Endothelial cell of umbilical vein (primary cell): ENCODE measurements around the gene ATP2B2. TPM values are rescaled to one million over a fixed set of nuclear protein-coding genes. Genes with fewer than 3 reads are reported as not detected.
A peak's percentile ranks its signal among the peaks of the same experiment; 100 is the strongest.

Experiments used
- BruUV-seq: library from RNA; stranded (reverse); fragments of 400-500 nt; replicated peaks from 2 replicates; lab custom pipeline; 2021; lab: Mats Ljungman, UMichigan
- CTCF ChIA-PET: fragments of 300-600, 350-600 bp; sonication (Branson Sonifier 250); formaldehyde crosslinking; loops from one replicate; lab custom pipeline; 2021; ENCODE audit warnings: antibody characterized with exemption, inconsistent platforms; lab: Charles Lee
- POLR2A ChIA-PET: fragments of 300-600, 350-600 bp; sonication (Branson Sonifier 250); formaldehyde crosslinking; loops from one replicate; lab custom pipeline; 2021; ENCODE audit warnings: antibody characterized with exemption, inconsistent platforms; lab: Charles Lee
- DNase-seq: peaks from one replicate; pipeline ENCODE4 v3.0.0-alpha.2; 2011; ENCODE audit warnings: low read depth, low spot score
- FAIRE-seq: peaks from 2 replicates; lab custom pipeline; 2011; peaks lifted over from hg19 to GRCh38; lab: Jason Lieb, UNC
- H2AFZ ChIP-seq: 2 replicates; pipeline ENCODE4 v1.6.0; 2012; ENCODE audit warnings: low read depth, low read length, control low read depth, inconsistent platforms
- H3K27ac ChIP-seq: 2 replicates; pipeline ENCODE4 v1.5.1; 2011; ENCODE audit warnings: low read depth, mild to moderate bottlenecking, control low read depth, low read length, moderate library complexity; ENCODE audit not compliant: insufficient read depth
- H3K27me3 ChIP-seq, 2 experiments: 2 replicates each; pipeline versions ENCODE4 v1.6.0 to v1.6.1; 2011; ENCODE audit warnings: low read length in 2 of 2, mixed read lengths in 1 of 2; ENCODE audit not compliant: control insufficient read depth in 2 of 2, insufficient read depth in 2 of 2
- H3K36me3 ChIP-seq, 2 experiments: 2 replicates in 1 of 2; 3 replicates in 1 of 2; pipeline ENCODE4 v1.5.1; 2011; ENCODE audit warnings: low read length in 2 of 2, mild to moderate bottlenecking in 1 of 2, moderate library complexity in 1 of 2; ENCODE audit not compliant: control insufficient read depth in 2 of 2, insufficient read depth in 2 of 2; ENCODE audit errors: extremely low read depth in 1 of 2
- H3K4me1 ChIP-seq: 3 replicates; pipeline ENCODE4 v1.5.1; 2011; ENCODE audit warnings: mild to moderate bottlenecking, low read length; ENCODE audit not compliant: control insufficient read depth, insufficient read depth; ENCODE audit errors: extremely low read depth
- H3K4me2 ChIP-seq: 2 replicates; pipeline ENCODE4 v1.6.1; 2011; ENCODE audit warnings: low read length, control low read depth, mixed read lengths; ENCODE audit not compliant: insufficient read depth
- H3K4me3 ChIP-seq, 3 experiments: fragments of 200-600 bp in 1 of 3; sonication (generic), shearing (Covaris generic) in 1 of 3; replicated peaks in 1 of 3; 2 replicates each; pipeline ENCODE4 v1.5.1; 2011 to 2016; ENCODE audit warnings: control low read depth in 3 of 3, low read length in 3 of 3, mild to moderate bottlenecking in 2 of 3, inconsistent platforms in 1 of 3, low read depth in 1 of 3, moderate library complexity in 1 of 3; ENCODE audit not compliant: insufficient read depth in 1 of 3
- H3K79me2 ChIP-seq: 2 replicates; pipeline ENCODE4 v1.6.0; 2012; ENCODE audit warnings: low read length, inconsistent platforms; ENCODE audit not compliant: control insufficient read depth, insufficient read depth
- H3K9ac ChIP-seq: replicated peaks from 2 replicates; pipeline ENCODE3; 2011; ENCODE audit warnings: low read length, control low read depth; ENCODE audit not compliant: insufficient read depth; ENCODE audit errors: extremely low read depth
- H3K9me1 ChIP-seq: replicated peaks from 3 replicates; pipeline ENCODE4 v1.6.0; 2011; ENCODE audit warnings: mild to moderate bottlenecking, low read length; ENCODE audit not compliant: control insufficient read depth, insufficient read depth; ENCODE audit errors: extremely low read depth
- H3K9me3 ChIP-seq: replicated peaks from 2 replicates; pipeline ENCODE4 v1.5.1; 2012; ENCODE audit warnings: low read length, inconsistent platforms; ENCODE audit not compliant: control insufficient read depth, insufficient read depth
- H4K20me1 ChIP-seq: replicated peaks from 2 replicates; pipeline ENCODE3; 2011; ENCODE audit warnings: mild to moderate bottlenecking, low read length; ENCODE audit not compliant: control insufficient read depth, insufficient read depth; ENCODE audit errors: extremely low read depth
- GATA2 ChIP-seq: IDR thresholded peaks from 2 replicates; pipeline ENCODE4 v1.7.0; 2011; ENCODE audit warnings: low read depth, mild to moderate bottlenecking, moderate library complexity, mixed read lengths, low read length; ENCODE audit not compliant: insufficient read length, insufficient read depth
- JUN ChIP-seq: IDR thresholded peaks from 2 replicates; pipeline ENCODE4 v1.6.1; 2011; ENCODE audit warnings: borderline replicate concordance, low read depth; ENCODE audit not compliant: insufficient read length, insufficient read depth
- MAX ChIP-seq: IDR thresholded peaks from 2 replicates; pipeline ENCODE4 v1.6.1; 2011; ENCODE audit not compliant: insufficient read depth, insufficient read length
- POLR2A ChIP-seq: IDR thresholded peaks from 2 replicates; pipeline ENCODE4 v1.6.1; 2012; ENCODE audit warnings: low read depth, mild to moderate bottlenecking, control low read depth, low read length
- dilution Hi-C: fragments of 300-500 bp; cut with MboI; formaldehyde crosslinking; loops from one replicate; pipeline ENCODE4 v1.15.0; 2019; ENCODE audit warnings: low sequenced_read_pairs; ENCODE audit not compliant: extremely low pct_ligation_motif_present
- intact Hi-C: fragments of 100-400 bp; cut with micrococcal nuclease; formaldehyde crosslinking; loops from one replicate; pipeline ENCODE4 v1.10.0; 2022
- polyA plus RNA-seq, 4 experiments: library from polyadenylated mRNA; depleted of rRNA in 3 of 4; stranded (reverse) in 3 of 4; unstranded in 1 of 4; fragments of >200 nt; gene quantifications; 2 replicates each; pipeline versions ENCODE4 v1.2.1 to v1.2.3, GENCODE V29; 2011 to 2012; ENCODE audit warnings: missing spikeins in 1 of 4
- total RNA-seq: library from RNA; stranded (reverse); gene quantifications from 2 replicates; pipeline ENCODE4 v1.2.3, GENCODE V29; 2021
- TF ChIP-seq, protein P1 (sequence below), 2 donors: IDR thresholded peaks; 1 replicate in 1 of 2; 2 replicates in 1 of 2; pipeline ENCODE4 v1.5.1; 2011; ENCODE audit warnings: low read length in 2 of 2, mild to moderate bottlenecking in 2 of 2, moderate library complexity in 2 of 2, control low read depth in 1 of 2, inconsistent platforms in 1 of 2, low read depth in 1 of 2; ENCODE audit not compliant: insufficient read depth in 1 of 2; ENCODE audit errors: extremely low read depth in 1 of 2

ATP2B2 gene
- total and polyA plus RNA-seq, 2 donors (not counting 3 experiments of a cell fraction or from before 2014, with no cell fraction given): not detected

GRCh38 chr3:10305331-10305902, 200.0 kb downstream of the ATP2B2 start:
- CTCF ChIA-PET: interaction anchor here (0.9 to 1.2 kb wide), 2 partner anchors 42 to 190 kb away, joined by 3 to 5 read pairs; no protein-coding TSS in a partner anchor
- no peak overlapping the region for H2AFZ ChIP-seq
- no peak for DNase-seq
- dilution Hi-C loops (no loop called here), intact Hi-C loops (no loop called here)
- no peak overlapping the region for H3K9ac ChIP-seq
- POLR2A ChIA-PET: interaction anchor here (1.0 kb wide), 1 partner anchor 10 kb away, joined by 5 read pairs; no protein-coding TSS in a partner anchor
- H3K4me1 ChIP-seq: peaks cover 18% of the 10 kb centered on the region
- H3K27me3 ChIP-seq: no peaks in the 10 kb centered on the region
- FAIRE-seq: no peak
- H3K27ac ChIP-seq: no peak overlapping the region
- TF ChIP-seq GATA2: no peak
- TF ChIP-seq, protein P1, sequence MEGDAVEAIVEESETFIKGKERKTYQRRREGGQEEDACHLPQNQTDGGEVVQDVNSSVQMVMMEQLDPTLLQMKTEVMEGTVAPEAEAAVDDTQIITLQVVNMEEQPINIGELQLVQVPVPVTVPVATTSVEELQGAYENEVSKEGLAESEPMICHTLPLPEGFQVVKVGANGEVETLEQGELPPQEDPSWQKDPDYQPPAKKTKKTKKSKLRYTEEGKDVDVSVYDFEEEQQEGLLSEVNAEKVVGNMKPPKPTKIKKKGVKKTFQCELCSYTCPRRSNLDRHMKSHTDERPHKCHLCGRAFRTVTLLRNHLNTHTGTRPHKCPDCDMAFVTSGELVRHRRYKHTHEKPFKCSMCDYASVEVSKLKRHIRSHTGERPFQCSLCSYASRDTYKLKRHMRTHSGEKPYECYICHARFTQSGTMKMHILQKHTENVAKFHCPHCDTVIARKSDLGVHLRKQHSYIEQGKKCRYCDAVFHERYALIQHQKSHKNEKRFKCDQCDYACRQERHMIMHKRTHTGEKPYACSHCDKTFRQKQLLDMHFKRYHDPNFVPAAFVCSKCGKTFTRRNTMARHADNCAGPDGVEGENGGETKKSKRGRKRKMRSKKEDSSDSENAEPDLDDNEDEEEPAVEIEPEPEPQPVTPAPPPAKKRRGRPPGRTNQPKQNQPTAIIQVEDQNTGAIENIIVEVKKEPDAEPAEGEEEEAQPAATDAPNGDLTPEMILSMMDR (IDR thresholded peaks at IDR 0.05; ENCODE audit: extremely low read depth in 1 of 2, insufficient read depth in 1 of 2, low read depth in 1 of 2, low read length in 2 of 2): no peak
- TF ChIP-seq MAX: no peak
- no peak for TF ChIP-seq JUN
- peak; percentile 13 for TF ChIP-seq POLR2A
- H3K4me3 ChIP-seq: no peak overlapping the region
- no peak overlapping the region for H3K4me2 ChIP-seq
- H3K36me3 ChIP-seq: peaks cover 43 to 50% of the 10 kb centered on the region in 2 experiments
- H4K20me1 ChIP-seq: no peaks in the 10 kb centered on the region
- BruUV-seq: no TSS peak
- no peaks in the 10 kb centered on the region for H3K9me1 ChIP-seq
- H3K9me3 ChIP-seq: no peaks in the 10 kb centered on the region
- no peaks in the 10 kb centered on the region for H3K79me2 ChIP-seq
